Adipocyte (in vitro differentiated cells): ENCODE results near the gene SIN3B.
A peak's percentile ranks its signal among the peaks of the same experiment; 100 is the strongest.

Source experiments
- DNase-seq: peaks from one replicate; pipeline ENCODE4 v3.0.0-alpha.2; 2015; ENCODE audit warnings: low read depth
- H3K27me3 ChIP-seq: replicated peaks from 2 replicates; pipeline ENCODE4 v1.7.0; 2013; ENCODE audit warnings: mild to moderate bottlenecking, low read length, moderate library complexity; ENCODE audit not compliant: control insufficient read depth, insufficient read depth
- H3K36me3 ChIP-seq: 2 replicates; pipeline ENCODE4 v1.7.0; 2013; ENCODE audit warnings: low read length, mild to moderate bottlenecking, moderate library complexity; ENCODE audit not compliant: control insufficient read depth, insufficient read depth, severe bottlenecking
- H3K4me1 ChIP-seq: 2 replicates; pipeline ENCODE4 v1.7.0; 2013; ENCODE audit warnings: mild to moderate bottlenecking, low read length, moderate library complexity; ENCODE audit not compliant: control insufficient read depth, insufficient read depth
- H3K4me3 ChIP-seq: 2 replicates; pipeline ENCODE4 v1.7.0; 2013; ENCODE audit warnings: mild to moderate bottlenecking, low read length, moderate library complexity
- H3K9ac ChIP-seq: 2 replicates; pipeline ENCODE4 v1.7.0; 2013; ENCODE audit warnings: mild to moderate bottlenecking, low read length, moderate library complexity
- H3K9me3 ChIP-seq: 2 replicates; pipeline ENCODE4 v1.7.0; 2013; ENCODE audit warnings: mild to moderate bottlenecking, low read length, moderate library complexity; ENCODE audit not compliant: control insufficient read depth

The SIN3B gene

DNA sequence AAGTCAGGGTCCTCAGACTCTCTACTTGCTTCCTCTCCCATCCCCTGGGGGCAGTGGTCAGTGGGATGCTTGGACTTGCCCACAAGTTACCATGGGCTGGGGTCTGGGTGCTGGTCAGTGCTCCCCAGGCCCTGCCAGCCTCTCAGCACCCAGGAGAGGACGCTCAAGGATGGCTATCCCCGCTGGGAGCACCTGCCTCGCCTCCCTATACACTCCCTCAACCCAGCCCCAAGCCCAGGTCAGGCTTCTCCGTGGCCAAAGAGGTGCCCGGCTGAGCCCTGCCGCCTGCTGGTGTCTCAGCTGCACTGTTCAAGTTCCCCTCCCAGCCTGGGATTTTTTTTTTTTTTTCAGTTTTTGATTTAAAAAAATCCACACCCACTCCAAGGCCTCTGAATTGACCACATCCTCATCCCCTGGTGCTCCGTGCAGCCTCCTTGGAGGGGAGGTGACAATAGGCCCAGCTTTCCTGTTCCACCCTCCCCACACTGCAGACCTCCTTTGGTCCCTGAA lies 70.4 kb downstream of the SIN3B start:
- Histone ChIP-seq H3K36me3 (no peaks in the 10 kb centered on the region), H3K27me3 (peaks cover 20% of the 10 kb centered on the region), H3K9ac (no peak overlapping the region), H3K9me3 (no peaks in the 10 kb centered on the region), H3K4me1 (peaks cover 5% of the 10 kb centered on the region), H3K4me3 (no peak overlapping the region)
- peak; percentile 51 for DNase-seq

DNA sequence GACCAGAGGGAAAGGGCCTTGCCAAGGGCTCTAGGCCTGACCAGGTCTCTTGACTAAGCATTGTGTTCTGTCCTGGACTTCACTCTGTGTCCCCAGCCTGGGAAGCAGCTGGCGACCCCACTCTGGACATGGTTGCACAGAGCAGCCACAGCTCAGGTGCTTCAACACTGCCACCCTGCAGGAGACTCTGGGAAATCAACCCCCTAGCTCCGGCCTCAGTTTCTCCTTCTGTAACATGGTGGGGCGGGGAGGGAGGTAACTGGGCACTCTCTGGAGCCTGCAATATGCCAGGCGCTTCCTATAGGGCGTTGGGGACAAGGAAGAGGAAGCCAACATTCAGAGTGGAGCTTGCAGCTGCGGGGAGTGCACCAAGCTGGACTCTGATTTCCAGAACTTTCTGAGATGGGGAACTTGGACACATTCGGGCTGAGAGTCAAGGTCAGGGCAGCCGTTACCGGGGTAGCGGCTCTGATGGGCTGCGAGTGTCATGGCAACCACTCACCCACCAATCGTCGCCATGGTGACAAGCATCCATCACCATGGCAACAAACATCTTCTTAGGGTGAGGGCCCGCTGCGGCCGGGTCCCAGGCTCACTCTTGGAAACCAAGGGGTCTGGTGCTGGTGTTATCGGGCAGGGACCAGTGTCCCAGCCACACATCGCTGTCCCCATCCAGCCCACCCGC lies 72.4 kb downstream of the SIN3B start:
- no peak for DNase-seq
- H3K9ac ChIP-seq: no peak overlapping the region
- H3K27me3 ChIP-seq: peaks cover 18% of the 10 kb centered on the region
- H3K4me1 ChIP-seq: peaks cover under 1% of the 10 kb centered on the region
- no peak overlapping the region for H3K4me3 ChIP-seq
- no peaks in the 10 kb centered on the region for H3K9me3 ChIP-seq
- H3K36me3 ChIP-seq: no peaks in the 10 kb centered on the region

DNA sequence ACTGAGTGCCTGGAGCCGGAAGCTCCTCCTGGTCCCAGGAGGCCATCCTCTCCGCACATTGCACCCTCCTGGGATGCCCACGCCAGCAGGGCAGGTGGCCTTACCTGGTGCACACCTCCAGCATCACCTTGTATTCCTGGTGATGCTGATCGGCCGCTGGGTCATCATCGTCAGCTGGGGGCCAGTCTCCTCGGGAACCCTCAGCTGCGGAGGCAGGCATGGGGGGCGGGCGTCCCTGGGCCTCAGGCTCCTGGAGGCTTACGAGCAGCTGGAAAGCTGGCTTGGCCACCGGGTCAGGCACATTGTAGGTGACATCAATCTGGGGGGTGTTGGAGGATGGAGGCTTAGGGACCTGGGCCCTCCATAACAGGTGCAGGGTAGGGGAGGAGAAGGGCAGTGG lies 73.3 kb downstream of the SIN3B start:
- Histone ChIP-seq H3K36me3 (no peaks in the 10 kb centered on the region), H3K4me1 (no peaks in the 10 kb centered on the region), H3K9ac (no peak overlapping the region), H3K4me3 (no peak overlapping the region), H3K9me3 (no peaks in the 10 kb centered on the region), H3K27me3 (peaks cover 18% of the 10 kb centered on the region)
- no peak for DNase-seq

DNA sequence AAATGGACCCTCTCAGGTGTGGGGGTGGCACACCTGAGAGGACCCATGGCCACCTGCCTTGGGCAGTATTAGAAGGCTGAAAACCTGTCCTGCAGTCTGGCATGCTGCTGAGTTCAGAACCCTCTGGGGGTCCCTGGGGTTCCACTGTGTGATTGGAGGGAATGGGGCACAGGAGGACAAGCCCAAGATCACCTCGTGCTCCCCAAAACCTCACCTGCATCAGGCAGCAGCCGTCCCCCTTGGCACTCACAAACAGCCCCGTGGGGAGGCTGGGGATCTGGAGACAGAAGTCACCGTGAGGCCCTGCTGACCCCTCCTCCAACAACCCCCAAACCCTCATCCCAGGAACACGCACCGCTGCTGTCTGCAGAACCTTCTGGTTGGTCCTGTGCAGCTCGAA lies 74.1 kb downstream of the SIN3B start:
- DNase-seq: no peak
- peaks cover 18% of the 10 kb centered on the region for H3K27me3 ChIP-seq
- H3K9ac ChIP-seq: no peak overlapping the region
- H3K4me1 ChIP-seq: no peaks in the 10 kb centered on the region
- H3K36me3 ChIP-seq: no peaks in the 10 kb centered on the region
- H3K4me3 ChIP-seq: no peak overlapping the region
- H3K9me3 ChIP-seq: no peaks in the 10 kb centered on the region

DNA sequence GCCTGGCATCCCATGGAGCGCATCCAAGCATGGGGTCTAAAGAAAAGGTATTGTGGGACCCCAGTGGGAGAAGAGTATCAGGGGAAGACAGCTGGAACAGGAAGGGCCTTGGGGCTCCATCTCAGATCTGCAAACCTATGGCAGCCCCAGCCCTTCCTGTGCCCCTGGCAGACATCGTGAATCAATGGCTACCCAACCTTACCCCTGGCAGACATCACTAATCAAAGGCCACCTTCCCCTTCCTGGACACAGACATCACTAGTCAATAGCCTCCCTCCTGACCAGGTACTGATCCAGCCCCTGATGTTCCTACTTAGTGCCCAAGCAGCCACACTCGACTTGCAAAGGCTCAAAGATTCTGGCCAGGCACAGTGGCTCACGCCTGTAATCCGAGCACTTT lies 75.4 kb downstream of the SIN3B start:
- Histone ChIP-seq H3K9ac (no peak overlapping the region), H3K4me1 (no peaks in the 10 kb centered on the region), H3K36me3 (no peaks in the 10 kb centered on the region), H3K27me3 (peaks cover 18% of the 10 kb centered on the region), H3K4me3 (no peak overlapping the region), H3K9me3 (no peaks in the 10 kb centered on the region)
- DNase-seq: no peak

DNA sequence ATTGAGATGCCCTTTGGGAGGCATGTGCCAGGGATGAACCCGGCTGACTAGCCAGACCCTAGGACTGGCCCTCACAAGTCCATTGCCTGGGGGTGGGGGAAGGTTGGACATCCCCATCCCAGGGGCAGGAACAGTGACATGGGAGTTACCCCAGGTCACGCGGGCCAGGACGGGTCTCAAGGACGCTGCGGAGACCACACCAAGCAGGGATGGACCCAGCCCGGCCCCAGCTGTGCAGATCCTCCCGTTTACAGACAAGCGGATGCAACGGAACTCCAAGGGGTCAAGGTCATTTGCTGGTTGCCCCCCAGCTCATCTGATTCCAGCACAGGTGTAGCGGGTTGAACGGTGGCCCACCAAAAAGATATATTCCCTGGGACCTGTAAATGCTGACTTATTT lies 79.6 kb downstream of the SIN3B start:
- Histone ChIP-seq H3K36me3 (no peaks in the 10 kb centered on the region), H3K4me3 (no peak overlapping the region), H3K4me1 (no peaks in the 10 kb centered on the region), H3K9ac (no peak overlapping the region), H3K9me3 (peaks cover 20% of the 10 kb centered on the region), H3K27me3 (peaks cover 5% of the 10 kb centered on the region)
- DNase-seq: no peak

DNA sequence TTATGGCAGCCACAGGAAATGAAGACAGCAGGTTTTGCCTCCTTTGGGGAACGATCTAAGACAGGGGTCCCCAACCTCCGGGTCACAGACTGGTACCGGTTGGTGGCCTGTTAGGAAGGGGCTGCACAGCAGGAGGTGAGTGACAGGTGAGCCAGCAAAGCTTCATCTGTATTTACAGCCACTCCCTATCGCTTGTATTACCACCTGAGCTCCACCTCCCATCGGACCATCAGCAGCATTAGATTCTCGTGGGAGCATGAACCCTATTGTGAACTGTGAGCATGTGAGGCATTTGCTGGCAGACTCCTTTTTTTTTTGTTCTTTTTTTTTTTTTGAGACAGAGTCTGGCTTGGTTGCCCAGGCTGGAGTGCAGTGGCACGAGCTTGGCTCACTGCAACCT lies 81.8 kb downstream of the SIN3B start:
- no peaks in the 10 kb centered on the region for H3K4me1 ChIP-seq
- no peaks in the 10 kb centered on the region for H3K27me3 ChIP-seq
- peaks cover 31% of the 10 kb centered on the region for H3K9me3 ChIP-seq
- H3K9ac ChIP-seq: no peak overlapping the region
- DNase-seq: no peak
- no peaks in the 10 kb centered on the region for H3K36me3 ChIP-seq
- H3K4me3 ChIP-seq: no peak overlapping the region

DNA sequence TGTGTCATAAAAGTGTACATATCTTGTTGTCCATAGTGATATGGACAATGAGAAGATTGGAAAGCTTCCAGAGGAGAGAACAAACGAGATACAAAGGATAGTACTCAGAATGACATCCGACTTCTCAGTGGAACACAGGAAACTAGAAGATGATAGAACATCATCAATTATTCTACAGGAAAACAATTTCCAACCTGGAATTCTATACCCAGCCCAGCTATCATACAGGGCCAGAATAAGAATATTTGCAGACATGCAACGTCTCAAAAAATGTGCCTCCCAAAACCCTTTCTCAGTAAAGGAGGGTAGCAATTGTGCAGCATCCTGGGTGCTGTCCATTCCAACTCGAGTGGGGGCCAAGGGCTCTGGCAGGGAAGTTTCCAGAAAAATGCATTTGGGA lies 83.6 kb downstream of the SIN3B start:
- Histone ChIP-seq H3K27me3 (peaks cover 8% of the 10 kb centered on the region), H3K9me3 (peaks cover 31% of the 10 kb centered on the region), H3K4me1 (no peaks in the 10 kb centered on the region), H3K9ac (no peak overlapping the region), H3K36me3 (no peaks in the 10 kb centered on the region), H3K4me3 (no peak overlapping the region)
- DNase-seq: no peak

DNA sequence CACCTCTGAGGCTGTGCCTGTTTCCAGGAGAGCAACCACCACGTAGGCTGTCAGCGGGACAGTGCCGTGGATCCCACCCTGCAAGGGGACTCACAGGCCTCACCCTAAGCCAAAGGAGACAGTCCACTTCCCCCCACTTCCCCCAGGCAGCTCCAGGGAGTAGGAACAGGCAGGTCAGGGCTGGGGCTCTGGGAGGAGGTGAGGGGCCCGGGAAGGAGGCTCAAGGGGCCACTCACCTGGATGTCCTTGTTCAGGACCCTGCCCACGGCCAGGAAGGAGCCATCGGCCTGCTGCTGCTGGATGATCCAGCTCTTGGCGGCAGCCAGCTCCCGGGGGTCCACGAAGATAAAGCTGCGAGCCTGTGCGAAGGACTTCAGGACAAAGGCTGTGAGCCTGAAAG lies 85.2 kb downstream of the SIN3B start:
- Histone ChIP-seq H3K9me3 (peaks cover 36% of the 10 kb centered on the region), H3K9ac (no peak overlapping the region), H3K27me3 (peaks cover 8% of the 10 kb centered on the region), H3K4me3 (no peak overlapping the region), H3K36me3 (no peaks in the 10 kb centered on the region), H3K4me1 (no peaks in the 10 kb centered on the region)
- no peak for DNase-seq

DNA sequence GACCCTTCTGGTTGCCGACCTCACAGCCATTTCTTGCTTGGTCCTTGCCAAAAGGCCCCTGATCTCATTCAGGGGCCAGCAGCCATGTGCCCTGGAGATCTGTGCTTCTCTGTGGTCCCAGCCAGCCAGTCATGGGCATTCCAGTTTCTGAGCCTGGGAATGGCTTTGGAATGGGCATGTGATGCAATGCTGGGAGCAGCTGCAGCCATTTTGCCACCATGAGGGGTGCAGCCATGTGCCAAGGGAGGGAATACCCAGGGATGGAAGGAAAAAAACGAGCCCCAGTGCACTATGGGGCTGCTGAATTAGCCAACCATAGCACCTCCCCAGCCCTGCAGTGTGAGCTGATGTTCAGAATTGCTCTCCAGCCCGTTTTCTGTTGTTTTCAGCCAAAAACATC lies 85.9 kb downstream of the SIN3B start:
- H3K9me3 ChIP-seq: peaks cover 40% of the 10 kb centered on the region

DNA sequence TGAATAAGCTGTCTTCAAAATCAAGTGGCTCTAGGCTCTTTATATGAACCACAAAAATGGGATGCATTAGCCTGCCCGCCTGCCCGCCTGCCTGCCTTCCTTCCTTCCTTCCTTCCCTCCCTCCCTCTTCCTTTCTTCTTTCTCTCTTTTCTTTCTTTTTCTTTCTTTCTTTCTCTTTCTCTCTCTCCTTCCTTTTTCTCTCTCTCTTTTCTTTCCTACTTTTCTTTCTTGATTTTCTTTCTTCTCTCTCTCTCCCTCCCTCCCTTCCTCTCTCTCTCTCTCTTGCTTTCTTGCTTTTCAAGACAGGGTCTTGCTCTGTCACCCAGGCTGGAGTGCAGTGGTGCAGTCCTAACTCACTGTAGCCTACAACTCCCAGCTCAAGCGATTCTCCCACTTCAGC lies 86.5 kb downstream of the SIN3B start:
- Histone ChIP-seq H3K9me3 (peaks cover 40% of the 10 kb centered on the region), H3K4me1 (no peaks in the 10 kb centered on the region), H3K36me3 (no peaks in the 10 kb centered on the region), H3K27me3 (peaks cover 8% of the 10 kb centered on the region), H3K9ac (no peak overlapping the region), H3K4me3 (no peak overlapping the region)
- no peak for DNase-seq

More for the DNA sequence above, 85.9 kb downstream of the SIN3B start:
- no peak for DNase-seq
- no peaks in the 10 kb centered on the region for H3K36me3 ChIP-seq
- H3K4me3 ChIP-seq: no peak overlapping the region
- H3K4me1 ChIP-seq: no peaks in the 10 kb centered on the region
- H3K9ac ChIP-seq: no peak overlapping the region
- H3K27me3 ChIP-seq: peaks cover 8% of the 10 kb centered on the region

DNA sequence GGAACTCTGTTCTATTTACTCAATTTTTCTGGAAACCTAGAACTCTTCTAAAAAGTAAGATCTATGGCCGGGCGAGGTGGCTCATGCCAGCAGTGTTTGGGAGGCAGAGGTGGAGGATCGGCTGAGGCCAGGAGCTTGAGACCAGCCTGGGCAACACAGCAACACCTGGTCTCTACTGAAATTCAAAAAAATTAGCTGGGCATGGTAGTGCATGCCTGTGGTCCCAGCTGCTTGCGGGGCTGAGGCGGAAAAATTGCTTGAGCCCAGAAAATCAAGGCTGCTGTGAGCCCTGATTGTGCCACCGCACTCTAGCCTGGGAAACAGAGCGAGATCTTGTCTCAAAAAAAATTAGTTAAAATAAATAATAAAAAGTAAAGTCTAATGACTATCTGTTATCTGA lies 88.2 kb downstream of the SIN3B start:
- peaks cover 3% of the 10 kb centered on the region for H3K4me1 ChIP-seq
- no peak overlapping the region for H3K9ac ChIP-seq
- H3K27me3 ChIP-seq: peaks cover 8% of the 10 kb centered on the region
- peaks cover 34% of the 10 kb centered on the region for H3K9me3 ChIP-seq
- no peaks in the 10 kb centered on the region for H3K36me3 ChIP-seq
- DNase-seq: no peak
- H3K4me3 ChIP-seq: no peak overlapping the region
